ENCODE measurements around the gene CTNNBL1.

Gene CTNNBL1

DNA sequence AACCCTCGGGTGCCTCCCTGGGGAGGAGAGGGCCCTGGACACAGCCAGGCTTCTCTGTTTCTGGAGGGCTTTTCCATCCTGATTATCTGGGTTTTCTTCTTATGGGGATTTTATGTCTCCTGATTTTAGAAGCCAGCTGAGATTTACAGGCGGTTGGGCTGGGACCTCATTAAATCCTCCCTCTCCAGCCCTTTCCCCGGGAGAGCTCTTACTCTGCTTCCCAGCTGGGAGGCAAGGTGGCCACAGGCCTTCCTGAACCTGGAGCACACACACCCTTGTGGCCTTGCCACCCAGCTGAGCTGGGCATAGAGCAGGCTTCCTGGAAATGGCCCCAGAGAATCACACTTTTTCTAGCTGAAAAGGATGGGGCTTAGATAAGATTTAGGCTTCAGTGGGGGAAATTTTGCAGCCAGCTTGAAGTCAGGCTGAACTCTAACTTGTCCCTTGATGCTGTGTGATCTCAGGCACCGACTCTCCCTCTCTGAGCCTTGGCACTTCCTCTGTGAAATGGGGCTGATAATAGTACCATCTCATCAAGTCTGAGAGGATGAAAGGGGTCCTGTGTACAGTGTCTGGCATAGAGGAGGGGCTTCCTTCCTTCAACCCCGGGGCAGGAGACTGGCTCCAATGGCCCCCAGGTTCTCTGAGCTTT lies 225.7 kb downstream of the CTNNBL1 start:
- DNase-seq (ENCODE audit: low read depth in 2 of 2): no peak

DNA sequence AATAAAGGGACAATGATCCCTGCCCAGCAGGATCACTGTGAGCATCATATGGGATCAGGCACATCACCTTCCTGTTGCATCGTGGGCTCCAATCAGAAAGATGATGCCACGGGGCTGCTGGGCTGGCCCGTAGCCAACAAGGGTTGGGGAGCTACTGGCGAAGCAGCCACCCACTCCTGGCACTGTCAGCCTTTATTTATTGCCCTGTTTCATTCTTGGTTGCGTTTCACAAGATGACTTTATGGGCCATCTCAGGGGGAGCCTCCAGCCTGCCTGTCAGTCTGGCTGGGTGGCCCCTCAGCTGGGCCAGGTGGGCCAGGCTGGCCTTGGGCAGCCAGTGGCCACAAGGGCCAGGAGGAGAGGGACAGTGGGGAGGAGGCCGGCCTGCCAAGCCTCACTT lies 226.4 kb downstream of the CTNNBL1 start:
- DNase-seq (ENCODE audit: low read depth in 2 of 2): no peak

DNA sequence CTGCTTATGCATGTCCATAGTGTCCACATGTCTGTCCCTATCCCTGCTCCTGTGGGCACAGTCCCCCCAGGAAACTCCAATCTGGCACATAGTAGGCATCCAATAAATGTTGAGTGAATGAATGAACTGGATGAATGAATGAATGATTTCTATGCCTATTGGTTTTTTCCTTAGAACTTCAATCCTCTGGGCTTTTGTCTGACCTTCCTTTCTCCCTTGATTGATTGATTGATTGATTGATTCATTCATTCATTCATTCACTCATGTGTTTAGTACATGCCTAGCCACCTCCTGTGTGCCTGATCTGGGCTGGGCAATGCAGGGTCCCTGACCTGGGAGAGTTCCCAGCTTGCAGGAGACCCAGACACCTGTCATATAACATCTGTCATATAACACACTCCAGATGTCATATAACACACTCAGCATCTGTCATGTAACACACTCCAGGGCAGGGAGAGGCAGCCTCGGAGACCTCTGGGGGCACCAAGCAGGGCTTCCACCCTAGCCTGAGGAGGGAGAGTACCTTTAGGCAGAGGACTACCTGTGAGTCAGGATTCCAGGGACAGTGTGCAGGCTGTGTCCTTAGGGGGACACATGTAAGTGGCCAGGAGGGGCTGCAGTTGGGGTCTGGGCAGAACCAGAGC lies 227.0 kb downstream of the CTNNBL1 start:
- no peak for DNase-seq (ENCODE audit: low read depth in 2 of 2)

GRCh38 chr20:37921341-37921929 lies 227.6 kb downstream of the CTNNBL1 start:
- DNase-seq (ENCODE audit: low read depth in 2 of 2): no peak
